Ecto neural progenitor cell (in vitro differentiated cells): ENCODE measurements around the gene DNAAF5.

Experiments used
- DNase-seq: peaks from one replicate; pipeline ENCODE4 v3.0.0-alpha.2; 2018; ENCODE audit warnings: low spot score

Gene DNAAF5

GRCh38 chr7:707296-708000, 19.1 kb upstream of the DNAAF5 start:
- DNase-seq: no peak

- DNase-seq: no peak
Observed at GRCh38 chr7:710161-710560, 16.3 kb upstream of the DNAAF5 start.

- no peak for DNase-seq
Observed at GRCh38 chr7:711093-711921, 15.2 kb upstream of the DNAAF5 start.

- no peak for DNase-seq
Observed at GRCh38 chr7:711922-712380, 14.5 kb upstream of the DNAAF5 start.

GRCh38 chr7:712381-713138, 13.9 kb upstream of the DNAAF5 start:
- DNase-seq: no peak

GRCh38 chr7:713139-713457, 13.4 kb upstream of the DNAAF5 start:
- no peak for DNase-seq

GRCh38 chr7:713488-714230, 12.8 kb upstream of the DNAAF5 start:
- DNase-seq: no peak

- no peak for DNase-seq
Observed at GRCh38 chr7:714251-714671, 12.2 kb upstream of the DNAAF5 start.

- no peak for DNase-seq
Observed at GRCh38 chr7:716222-716621, 10.3 kb upstream of the DNAAF5 start.

- no peak for DNase-seq
Observed at GRCh38 chr7:716636-717035, 9.9 kb upstream of the DNAAF5 start.

- DNase-seq: no peak
Observed at GRCh38 chr7:721619-722248, 4.8 kb upstream of the DNAAF5 start.

- no peak for DNase-seq
Observed at GRCh38 chr7:723541-723940, 3.0 kb upstream of the DNAAF5 start.

GRCh38 chr7:724298-724697, 2.2 kb upstream of the DNAAF5 start:
- no peak for DNase-seq

- DNase-seq: no peak
Observed at GRCh38 chr7:725223-726005, 1.1 kb upstream of the DNAAF5 start.

GRCh38 chr7:726854-727103, 280 bp downstream of the DNAAF5 start:
- DNase-seq: no peak

- DNase-seq: peak; percentile 48
Observed at GRCh38 chr7:727104-727805, 756 bp downstream of the DNAAF5 start, which contains the start of gene PRKAR1B. Gene PRKAR1B, minus strand, starts transcription at chr7:727281. Its CDS starts 15,776 bp downstream, at chr7:711505.

GRCh38 chr7:727806-728460, 1.4 kb downstream of the DNAAF5 start:
- peak; percentile 44 for DNase-seq

GRCh38 chr7:728602-729001, 2.1 kb downstream of the DNAAF5 start:
- DNase-seq: no peak

- no peak for DNase-seq
Observed at GRCh38 chr7:729140-730000, 2.9 kb downstream of the DNAAF5 start.
